ENCODE results near the gene UNC13C.

Gene UNC13C

GRCh38 chr15:54576298-54576935, 598.2 kb downstream of the UNC13C start:
- no peak for DNase-seq

GRCh38 chr15:54577476-54578250, 599.4 kb downstream of the UNC13C start:
- DNase-seq, result no peak

GRCh38 chr15:54579855-54580254, 601.6 kb downstream of the UNC13C start:
- no peak for DNase-seq

GRCh38 chr15:54580643-54581042, 602.4 kb downstream of the UNC13C start:
- no peak for DNase-seq

- DNase-seq, result no peak
Measured at GRCh38 chr15:54582863-54583643, 604.8 kb downstream of the UNC13C start.

DNA sequence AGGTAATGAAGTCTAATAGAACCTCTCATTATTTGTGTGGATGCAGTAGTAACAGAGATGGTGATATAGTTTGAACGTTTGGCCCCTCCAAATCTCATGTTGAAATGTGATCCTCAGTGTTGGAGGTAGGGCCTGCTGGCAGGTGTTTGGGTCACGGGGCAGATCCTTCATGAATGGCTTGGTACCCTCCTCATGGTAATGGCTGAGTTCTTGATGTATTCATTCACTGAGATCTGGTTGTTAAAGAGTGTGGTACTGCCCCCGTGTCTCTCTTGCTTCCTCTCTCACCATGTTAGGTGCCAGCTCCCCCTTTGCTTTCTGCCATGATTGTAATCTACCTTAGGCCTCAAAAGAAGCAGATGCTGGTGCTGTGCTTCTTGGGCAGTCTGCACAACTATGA, 606.8 kb downstream of the UNC13C start:
- DNase-seq, result no peak

- DNase-seq, result no peak
Measured at GRCh38 chr15:54594115-54594514, 615.9 kb downstream of the UNC13C start.

DNA sequence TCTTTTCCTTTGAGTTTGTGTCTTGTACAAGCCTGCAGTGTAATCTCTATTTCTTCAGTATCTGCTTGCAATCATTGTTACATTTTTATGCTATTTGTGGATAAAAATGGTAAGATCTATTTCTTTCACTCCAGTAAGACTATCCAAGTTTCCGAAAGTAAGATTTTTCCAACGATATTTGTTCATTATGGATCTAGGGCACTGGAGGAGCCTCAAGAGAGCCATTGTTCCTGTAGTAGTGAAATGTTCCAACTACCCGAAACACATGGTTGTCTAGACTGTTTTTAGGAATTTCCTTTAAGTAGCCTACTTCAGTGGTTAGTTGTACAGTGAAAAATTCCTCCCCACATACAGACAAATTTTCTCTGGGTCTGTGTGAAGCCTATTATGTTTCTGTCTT, 621.1 kb downstream of the UNC13C start:
- no peak for DNase-seq

DNA sequence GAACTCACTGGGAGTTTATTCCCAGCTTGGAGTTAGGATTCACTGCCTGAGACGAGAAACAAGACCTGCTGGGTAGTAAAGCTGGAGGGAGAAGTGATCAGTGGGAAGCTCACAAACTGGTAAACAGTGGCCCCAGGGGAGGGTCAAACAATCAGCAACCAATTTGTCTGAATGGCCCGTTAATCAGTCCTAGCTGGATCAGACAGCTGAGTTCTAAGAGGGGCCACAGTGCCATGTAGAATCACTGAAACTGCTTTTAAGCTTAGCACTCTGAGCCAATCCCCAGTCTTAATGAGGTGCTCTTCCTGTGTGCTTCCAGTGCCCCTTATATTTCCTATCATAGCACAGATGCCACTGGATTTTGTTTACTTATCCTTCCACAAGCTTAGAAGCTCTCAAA, 626.8 kb downstream of the UNC13C start:
- DNase-seq, result no peak

DNA sequence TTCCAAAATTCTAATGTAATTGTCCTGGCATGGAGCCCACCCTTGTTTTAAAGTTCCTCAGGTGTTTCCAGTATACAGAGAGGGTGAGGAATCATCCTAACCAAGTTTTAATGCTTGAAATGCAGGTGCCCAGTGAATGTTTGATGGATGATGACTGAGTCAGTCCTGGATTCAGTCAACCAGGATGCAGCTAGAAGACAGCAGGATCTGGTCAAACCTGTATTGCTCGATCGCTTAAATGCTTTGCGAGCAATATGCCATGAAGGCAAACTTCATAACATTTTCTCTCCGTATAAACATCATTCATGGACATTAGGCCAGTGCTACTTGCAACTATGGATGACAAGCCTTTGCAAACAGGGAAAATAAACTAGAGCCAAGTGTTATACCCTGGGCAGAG, 627.3 kb downstream of the UNC13C start:
- no peak for DNase-seq

GRCh38 chr15:54608876-54609835, 630.9 kb downstream of the UNC13C start:
- no peak for DNase-seq

- DNase-seq, result no peak
Measured at GRCh38 chr15:54618120-54618519, 639.9 kb downstream of the UNC13C start.

DNA sequence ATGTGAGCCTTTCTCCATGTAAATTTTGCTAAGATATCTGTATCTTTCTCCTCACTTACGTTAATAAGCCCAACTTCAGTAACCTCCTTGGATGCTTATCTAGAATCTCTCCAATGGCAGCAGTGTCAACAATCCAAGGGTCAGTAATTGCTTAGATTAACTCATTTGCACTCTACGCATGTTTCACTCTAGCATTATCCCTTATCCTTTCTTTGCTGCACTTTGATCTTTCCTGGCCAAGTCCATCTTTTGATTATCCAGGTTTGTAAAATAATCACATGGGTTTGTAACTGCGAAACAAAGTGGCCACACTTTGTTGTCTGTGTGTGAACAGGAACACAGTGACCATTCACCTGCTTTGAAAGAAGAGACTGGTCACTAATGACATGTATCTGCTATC, 640.9 kb downstream of the UNC13C start:
- DNase-seq, result no peak

DNA sequence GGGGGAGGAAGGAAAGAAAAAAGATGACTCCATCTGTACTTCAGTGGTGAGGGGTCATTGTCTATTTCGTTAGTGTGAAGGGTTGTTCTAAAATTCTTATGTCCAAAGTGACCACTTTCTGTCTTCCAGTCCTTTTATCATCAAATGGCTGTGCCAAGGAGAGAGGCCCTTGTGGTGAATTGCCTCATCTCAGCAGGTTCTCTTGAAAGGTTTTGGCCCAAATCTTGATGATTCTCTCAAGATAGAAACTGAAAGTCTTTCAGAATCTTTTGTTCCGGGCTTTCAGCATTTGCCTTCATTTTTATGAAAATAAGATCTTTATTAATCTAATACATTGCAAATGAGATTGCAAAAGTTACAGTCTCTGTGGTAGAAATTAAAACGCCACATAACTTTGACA, 642.7 kb downstream of the UNC13C start:
- DNase-seq, result no peak

- DNase-seq, result no peak
Measured at GRCh38 chr15:54636147-54636546, 657.9 kb downstream of the UNC13C start.

DNA sequence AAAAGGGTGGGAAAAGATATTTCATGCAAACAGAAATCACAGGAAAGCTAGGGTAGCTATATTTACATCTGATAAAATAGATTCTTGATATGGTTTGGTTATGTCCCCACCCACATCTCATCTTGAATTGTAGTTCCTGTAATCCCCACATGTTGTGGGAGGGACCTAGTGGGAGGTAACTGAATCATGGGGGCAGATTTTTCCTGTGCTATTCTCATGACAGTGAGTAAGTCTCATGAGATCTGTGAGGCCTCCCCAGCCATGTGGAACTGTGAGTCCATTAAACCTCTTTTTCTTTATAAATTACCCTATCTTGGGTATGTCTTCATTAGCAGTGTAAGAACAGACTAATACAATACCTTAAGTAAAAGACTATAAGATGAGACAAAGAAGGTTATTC, 660.4 kb downstream of the UNC13C start:
- no peak for DNase-seq

DNA sequence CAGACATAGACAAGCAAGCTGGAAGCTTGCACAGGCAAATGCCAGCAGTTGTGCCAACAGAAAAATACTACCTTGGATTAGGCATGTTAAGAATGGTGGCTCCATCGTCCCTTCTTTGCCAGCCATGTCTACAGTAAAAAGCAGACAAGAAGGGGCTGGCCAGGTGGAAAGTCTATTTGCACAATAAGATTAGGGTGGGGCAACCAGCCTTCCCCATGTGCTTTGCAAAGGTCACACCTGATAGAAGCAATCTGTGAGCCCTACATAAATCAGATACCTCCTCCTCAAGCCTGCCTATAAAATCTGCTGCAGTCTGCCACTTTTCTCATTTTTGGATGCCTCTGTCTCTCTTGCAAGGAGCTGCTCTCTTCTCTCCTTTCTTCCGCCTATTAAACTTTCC, 662.6 kb downstream of the UNC13C start:
- no peak for DNase-seq

GRCh38 chr15:54644796-54645195, 666.6 kb downstream of the UNC13C start:
- DNase-seq, result no peak

DNA sequence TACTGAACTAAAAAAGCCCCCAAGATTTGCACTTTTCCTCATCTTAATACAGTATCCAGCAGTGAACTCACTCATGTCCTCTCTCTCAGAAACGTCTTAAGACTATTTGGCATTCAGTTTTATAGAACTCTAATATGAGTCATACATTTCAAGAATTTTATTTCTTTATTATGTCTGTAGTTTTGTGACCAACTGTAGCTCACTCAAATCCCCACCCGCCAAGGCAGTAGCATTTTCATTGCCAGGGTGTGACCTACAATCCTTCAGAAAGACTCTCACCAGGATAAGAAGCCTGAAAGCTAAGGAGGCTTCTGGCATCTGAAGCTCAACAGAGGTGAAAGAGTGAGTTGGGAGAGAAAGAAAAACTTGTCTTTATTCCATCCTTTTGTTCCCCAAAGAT, 681.4 kb downstream of the UNC13C start:
- no peak for DNase-seq

GRCh38 chr15:54660356-54660755, 682.1 kb downstream of the UNC13C start:
- no peak for DNase-seq

DNA sequence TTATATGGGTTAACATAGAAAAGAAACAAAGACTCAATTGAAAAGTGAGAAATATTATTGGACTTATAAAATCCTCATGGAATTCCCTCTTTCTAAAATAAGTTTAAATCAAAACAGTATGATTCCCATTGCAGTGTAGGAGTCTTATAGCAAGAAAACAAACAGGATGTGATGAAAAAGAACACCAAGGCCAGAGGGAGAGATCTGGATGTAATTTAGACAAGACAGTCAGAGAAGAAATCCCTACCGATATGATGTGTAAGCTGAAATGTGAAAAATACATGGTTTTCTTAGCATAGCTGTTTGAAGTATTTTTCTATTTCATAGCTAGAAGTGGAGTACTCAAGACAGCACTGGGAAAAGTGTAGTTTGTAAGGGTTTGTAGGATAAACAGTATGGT, 697.0 kb downstream of the UNC13C start:
- DNase-seq, result no peak

GRCh38 chr15:54681584-54681983, 703.3 kb downstream of the UNC13C start:
- DNase-seq, result peak; percentile 87
